Liver (tissue), 3 donors: Measurements from ENCODE around the gene EEFSEC.

Experiments
- HNF4A ChIP-seq, 2 donors: conservative IDR thresholded peaks; 2 replicates each; pipeline ENCODE4 v1.6.1; 2016; ENCODE audit warnings: antibody characterized with exemption in 2 of 2, mild to moderate bottlenecking in 2 of 2
- SP1 ChIP-seq: IDR thresholded peaks from 2 replicates; pipeline ENCODE4 v1.6.1; 2018; ENCODE audit warnings: antibody characterized with exemption, mild to moderate bottlenecking
- TAF1 ChIP-seq: conservative IDR thresholded peaks from 2 replicates; pipeline ENCODE4 v1.6.1; 2016; ENCODE audit warnings: antibody characterized with exemption, mild to moderate bottlenecking
- YY1 ChIP-seq: IDR thresholded peaks from 2 replicates; pipeline ENCODE4 v1.6.1; 2016; ENCODE audit warnings: antibody characterized with exemption, mild to moderate bottlenecking
- TF ChIP-seq, protein P1 (sequence below): fragments of 150-350 bp; IDR thresholded peaks from 2 replicates; pipeline ENCODE4 v1.5.1; 2017; ENCODE audit warnings: improper control_type of control experiment, low read depth, low read length; ENCODE audit not compliant: missing input control
- TF ChIP-seq, protein P2 (sequence below): IDR thresholded peaks from 2 replicates; pipeline ENCODE4 v1.6.1; 2016; ENCODE audit warnings: antibody characterized with exemption
- TF ChIP-seq, protein P3 (sequence below): IDR thresholded peaks from 2 replicates; pipeline ENCODE4 v1.6.1; 2016; ENCODE audit warnings: antibody characterized with exemption, mild to moderate bottlenecking
- TF ChIP-seq, protein P4 (sequence below): IDR thresholded peaks from 2 replicates; pipeline ENCODE4 v1.6.1; 2016; ENCODE audit warnings: antibody characterized with exemption
- TF ChIP-seq, protein P5 (sequence below): IDR thresholded peaks from 2 replicates; pipeline ENCODE4 v1.6.1; 2016; ENCODE audit warnings: antibody characterized with exemption
- donor health status: healthy.
- donor health status: healthy.

DNA sequence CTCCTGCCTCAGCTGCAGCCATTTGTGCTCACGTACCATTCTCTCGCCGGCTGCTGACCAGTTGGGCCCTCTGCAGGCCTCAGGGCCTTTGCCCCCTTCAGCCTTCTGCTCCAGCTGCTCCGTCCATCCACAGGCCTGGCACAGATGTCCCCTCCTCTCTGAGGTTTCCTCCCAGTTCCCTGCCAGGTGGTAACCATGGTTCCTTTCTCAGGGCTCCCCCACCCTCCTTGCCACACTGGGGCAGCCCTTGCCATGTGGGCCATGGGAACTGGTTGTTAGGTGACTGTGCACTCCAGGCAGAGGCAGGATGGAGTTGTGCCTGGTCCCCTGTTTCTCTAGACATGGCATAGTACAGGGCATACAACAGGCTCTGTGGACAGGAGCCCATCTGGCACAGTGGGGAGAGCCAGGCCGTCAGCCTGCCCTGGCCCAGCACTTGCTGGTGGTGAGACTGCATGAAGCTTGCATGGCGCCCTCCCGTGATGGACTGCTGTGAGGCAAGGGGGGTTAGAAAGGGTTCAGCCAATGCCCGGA lies 164.5 kb downstream of the EEFSEC start:
- TF ChIP-seq, protein P1, sequence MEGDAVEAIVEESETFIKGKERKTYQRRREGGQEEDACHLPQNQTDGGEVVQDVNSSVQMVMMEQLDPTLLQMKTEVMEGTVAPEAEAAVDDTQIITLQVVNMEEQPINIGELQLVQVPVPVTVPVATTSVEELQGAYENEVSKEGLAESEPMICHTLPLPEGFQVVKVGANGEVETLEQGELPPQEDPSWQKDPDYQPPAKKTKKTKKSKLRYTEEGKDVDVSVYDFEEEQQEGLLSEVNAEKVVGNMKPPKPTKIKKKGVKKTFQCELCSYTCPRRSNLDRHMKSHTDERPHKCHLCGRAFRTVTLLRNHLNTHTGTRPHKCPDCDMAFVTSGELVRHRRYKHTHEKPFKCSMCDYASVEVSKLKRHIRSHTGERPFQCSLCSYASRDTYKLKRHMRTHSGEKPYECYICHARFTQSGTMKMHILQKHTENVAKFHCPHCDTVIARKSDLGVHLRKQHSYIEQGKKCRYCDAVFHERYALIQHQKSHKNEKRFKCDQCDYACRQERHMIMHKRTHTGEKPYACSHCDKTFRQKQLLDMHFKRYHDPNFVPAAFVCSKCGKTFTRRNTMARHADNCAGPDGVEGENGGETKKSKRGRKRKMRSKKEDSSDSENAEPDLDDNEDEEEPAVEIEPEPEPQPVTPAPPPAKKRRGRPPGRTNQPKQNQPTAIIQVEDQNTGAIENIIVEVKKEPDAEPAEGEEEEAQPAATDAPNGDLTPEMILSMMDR = no peak
- TF ChIP-seq, protein P2, sequence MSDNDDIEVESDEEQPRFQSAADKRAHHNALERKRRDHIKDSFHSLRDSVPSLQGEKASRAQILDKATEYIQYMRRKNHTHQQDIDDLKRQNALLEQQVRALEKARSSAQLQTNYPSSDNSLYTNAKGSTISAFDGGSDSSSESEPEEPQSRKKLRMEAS = no peak
- TF ChIP-seq, protein P3, sequence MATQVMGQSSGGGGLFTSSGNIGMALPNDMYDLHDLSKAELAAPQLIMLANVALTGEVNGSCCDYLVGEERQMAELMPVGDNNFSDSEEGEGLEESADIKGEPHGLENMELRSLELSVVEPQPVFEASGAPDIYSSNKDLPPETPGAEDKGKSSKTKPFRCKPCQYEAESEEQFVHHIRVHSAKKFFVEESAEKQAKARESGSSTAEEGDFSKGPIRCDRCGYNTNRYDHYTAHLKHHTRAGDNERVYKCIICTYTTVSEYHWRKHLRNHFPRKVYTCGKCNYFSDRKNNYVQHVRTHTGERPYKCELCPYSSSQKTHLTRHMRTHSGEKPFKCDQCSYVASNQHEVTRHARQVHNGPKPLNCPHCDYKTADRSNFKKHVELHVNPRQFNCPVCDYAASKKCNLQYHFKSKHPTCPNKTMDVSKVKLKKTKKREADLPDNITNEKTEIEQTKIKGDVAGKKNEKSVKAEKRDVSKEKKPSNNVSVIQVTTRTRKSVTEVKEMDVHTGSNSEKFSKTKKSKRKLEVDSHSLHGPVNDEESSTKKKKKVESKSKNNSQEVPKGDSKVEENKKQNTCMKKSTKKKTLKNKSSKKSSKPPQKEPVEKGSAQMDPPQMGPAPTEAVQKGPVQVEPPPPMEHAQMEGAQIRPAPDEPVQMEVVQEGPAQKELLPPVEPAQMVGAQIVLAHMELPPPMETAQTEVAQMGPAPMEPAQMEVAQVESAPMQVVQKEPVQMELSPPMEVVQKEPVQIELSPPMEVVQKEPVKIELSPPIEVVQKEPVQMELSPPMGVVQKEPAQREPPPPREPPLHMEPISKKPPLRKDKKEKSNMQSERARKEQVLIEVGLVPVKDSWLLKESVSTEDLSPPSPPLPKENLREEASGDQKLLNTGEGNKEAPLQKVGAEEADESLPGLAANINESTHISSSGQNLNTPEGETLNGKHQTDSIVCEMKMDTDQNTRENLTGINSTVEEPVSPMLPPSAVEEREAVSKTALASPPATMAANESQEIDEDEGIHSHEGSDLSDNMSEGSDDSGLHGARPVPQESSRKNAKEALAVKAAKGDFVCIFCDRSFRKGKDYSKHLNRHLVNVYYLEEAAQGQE = no peak
- TF ChIP-seq TAF1 (no peak), HNF4A (conservative IDR thresholded peaks at IDR 0.05) (no peak), YY1 (no peak), SP1 (no peak)
- TF ChIP-seq, protein P4, sequence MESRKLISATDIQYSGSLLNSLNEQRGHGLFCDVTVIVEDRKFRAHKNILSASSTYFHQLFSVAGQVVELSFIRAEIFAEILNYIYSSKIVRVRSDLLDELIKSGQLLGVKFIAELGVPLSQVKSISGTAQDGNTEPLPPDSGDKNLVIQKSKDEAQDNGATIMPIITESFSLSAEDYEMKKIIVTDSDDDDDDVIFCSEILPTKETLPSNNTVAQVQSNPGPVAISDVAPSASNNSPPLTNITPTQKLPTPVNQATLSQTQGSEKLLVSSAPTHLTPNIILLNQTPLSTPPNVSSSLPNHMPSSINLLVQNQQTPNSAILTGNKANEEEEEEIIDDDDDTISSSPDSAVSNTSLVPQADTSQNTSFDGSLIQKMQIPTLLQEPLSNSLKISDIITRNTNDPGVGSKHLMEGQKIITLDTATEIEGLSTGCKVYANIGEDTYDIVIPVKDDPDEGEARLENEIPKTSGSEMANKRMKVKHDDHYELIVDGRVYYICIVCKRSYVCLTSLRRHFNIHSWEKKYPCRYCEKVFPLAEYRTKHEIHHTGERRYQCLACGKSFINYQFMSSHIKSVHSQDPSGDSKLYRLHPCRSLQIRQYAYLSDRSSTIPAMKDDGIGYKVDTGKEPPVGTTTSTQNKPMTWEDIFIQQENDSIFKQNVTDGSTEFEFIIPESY = no peak
- TF ChIP-seq, protein P5, sequence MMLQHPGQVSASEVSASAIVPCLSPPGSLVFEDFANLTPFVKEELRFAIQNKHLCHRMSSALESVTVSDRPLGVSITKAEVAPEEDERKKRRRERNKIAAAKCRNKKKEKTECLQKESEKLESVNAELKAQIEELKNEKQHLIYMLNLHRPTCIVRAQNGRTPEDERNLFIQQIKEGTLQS = no peak
